WTC11 (cell line): ENCODE measurements around the gene TCEA2. TPM values are rescaled to one million over a fixed set of nuclear protein-coding genes. Genes with fewer than 3 reads are reported as not detected.

Source experiments
- ATAC-seq: fragments of 200-7000 bp; cut with Tn5 transposase; 2 replicates; pipeline ENCODE4 v1.10.0; 2021; ENCODE audit warnings: mild to moderate bottlenecking, moderate library complexity
- CTCF ChIA-PET: fragments of 300-600 bp; sonication (Branson Sonifier 250); formaldehyde crosslinking; loops from one replicate; lab custom pipeline; 2021; ENCODE audit warnings: antibody characterized with exemption; lab: Charles Lee
- POLR2A ChIA-PET: fragments of 350-600 bp; sonication (Branson Sonifier 250); formaldehyde crosslinking; loops from one replicate; lab custom pipeline; 2021; ENCODE audit warnings: antibody characterized with exemption; lab: Charles Lee
- DNase-seq: peaks from one replicate; pipeline ENCODE4 v3.0.0; 2021; ENCODE audit warnings: low spot score
- H3K27ac Mint-ChIP-seq: 2 replicates; pipeline ENCODE4 v1.8.0; 2021; ENCODE audit warnings: mixed read lengths
- H3K27me3 Mint-ChIP-seq: 2 replicates; pipeline ENCODE4 v1.8.0; 2021; ENCODE audit warnings: low read depth, mild to moderate bottlenecking, moderate library complexity, mixed read lengths
- H3K36me3 Mint-ChIP-seq: 2 replicates; pipeline ENCODE4 v1.8.0; 2021; ENCODE audit warnings: mixed read lengths
- H3K4me1 Mint-ChIP-seq: 2 replicates; pipeline ENCODE4 v1.8.0; 2022; ENCODE audit warnings: mixed read lengths
- H3K4me3 Mint-ChIP-seq: 2 replicates; pipeline ENCODE4 v1.8.0; 2021; ENCODE audit warnings: mild to moderate bottlenecking, moderate library complexity, mixed read lengths
- H3K9me3 Mint-ChIP-seq: 2 replicates; pipeline ENCODE4 v1.8.0; 2021; ENCODE audit warnings: mixed read lengths
- ATF1 ChIP-seq: sonication (generic); formaldehyde crosslinking; IDR thresholded peaks from 2 replicates; pipeline ENCODE4 v1.8.1; 2023; ENCODE audit warnings: mild to moderate bottlenecking, moderate library complexity, missing genetic modification reagents
- ATF2 ChIP-seq: sonication (generic); formaldehyde crosslinking; IDR thresholded peaks from 2 replicates; pipeline ENCODE4 v1.8.1; 2022; ENCODE audit warnings: low read depth, missing genetic modification reagents, borderline replicate concordance
- CREB1 ChIP-seq: sonication (generic); formaldehyde crosslinking; IDR thresholded peaks from 2 replicates; pipeline ENCODE4 v1.8.0; 2023; ENCODE audit warnings: mild to moderate bottlenecking, missing genetic modification reagents
- CREM ChIP-seq: sonication (generic); formaldehyde crosslinking; IDR thresholded peaks from 2 replicates; pipeline ENCODE4 v1.8.1; 2022; ENCODE audit warnings: mild to moderate bottlenecking, missing genetic modification reagents, moderate library complexity
- CTCF ChIP-seq: fragments of 200-600 bp; IDR thresholded peaks from 2 replicates; pipeline ENCODE4 v1.8.0; 2022; ENCODE audit warnings: antibody characterized with exemption
- ESRRA ChIP-seq: sonication (generic); formaldehyde crosslinking; IDR thresholded peaks from 2 replicates; pipeline ENCODE4 v1.8.1; 2022; ENCODE audit warnings: mild to moderate bottlenecking, missing genetic modification reagents, borderline replicate concordance
- FOXK1 ChIP-seq: sonication (generic); formaldehyde crosslinking; IDR thresholded peaks from 2 replicates; pipeline ENCODE4 v1.8.0; 2022; ENCODE audit warnings: mild to moderate bottlenecking, moderate library complexity, missing genetic modification reagents
- FOXP1 ChIP-seq: sonication (generic); formaldehyde crosslinking; IDR thresholded peaks from 2 replicates; pipeline ENCODE4 v1.8.0; 2022; ENCODE audit warnings: missing genetic modification reagents, mild to moderate bottlenecking, moderate library complexity, borderline replicate concordance
- GABPB1 ChIP-seq: sonication (generic); formaldehyde crosslinking; IDR thresholded peaks from 2 replicates; pipeline ENCODE4 v1.8.1; 2023; ENCODE audit warnings: mild to moderate bottlenecking, missing genetic modification reagents
- GRHL2 ChIP-seq: fragments of 250-450 bp; sonication (Bioruptor Pico); IDR thresholded peaks from 2 replicates; pipeline ENCODE4 v1.8.0; 2022; ENCODE audit warnings: mild to moderate bottlenecking, moderate library complexity; ENCODE audit not compliant: insufficient replicate concordance, severe bottlenecking
- HMGXB4 ChIP-seq: sonication (generic); formaldehyde crosslinking; IDR thresholded peaks from 2 replicates; pipeline ENCODE4 v1.8.1; 2023; ENCODE audit warnings: mild to moderate bottlenecking, moderate library complexity, missing genetic modification reagents
- JUN ChIP-seq: sonication (generic); formaldehyde crosslinking; IDR thresholded peaks from 2 replicates; pipeline ENCODE4 v1.8.0; 2023; ENCODE audit warnings: mild to moderate bottlenecking, missing genetic modification reagents
- KAT7 ChIP-seq: sonication (generic); formaldehyde crosslinking; IDR thresholded peaks from 2 replicates; pipeline ENCODE4 v1.8.1; 2023; ENCODE audit warnings: missing genetic modification reagents, mild to moderate bottlenecking, borderline replicate concordance
- NFATC4 ChIP-seq: fragments of 250-450 bp; sonication (Bioruptor Pico); IDR thresholded peaks from 2 replicates; pipeline ENCODE4 v1.9.0; 2021; ENCODE audit warnings: mild to moderate bottlenecking
- PREB ChIP-seq: sonication (generic); formaldehyde crosslinking; IDR thresholded peaks from 2 replicates; pipeline ENCODE4 v1.8.1; 2022; ENCODE audit warnings: mild to moderate bottlenecking, missing genetic modification reagents, moderate library complexity, borderline replicate concordance
- PRRX2 ChIP-seq: fragments of 250-450 bp; sonication (Bioruptor Pico); IDR thresholded peaks from 2 replicates; pipeline ENCODE4 v1.8.0; 2021; ENCODE audit warnings: mild to moderate bottlenecking
- SMAD3 ChIP-seq: sonication (generic); formaldehyde crosslinking; IDR thresholded peaks from 2 replicates; pipeline ENCODE4 v1.8.0; 2022; ENCODE audit warnings: missing genetic modification reagents, mild to moderate bottlenecking, borderline replicate concordance
- SOX15 ChIP-seq: fragments of 250-450 bp; sonication (Bioruptor Pico); IDR thresholded peaks from 2 replicates; pipeline ENCODE4 v1.9.0; 2021; ENCODE audit warnings: mild to moderate bottlenecking
- TEAD1 ChIP-seq: sonication (generic); formaldehyde crosslinking; IDR thresholded peaks from 2 replicates; pipeline ENCODE4 v1.8.0; 2022; ENCODE audit warnings: mild to moderate bottlenecking, missing genetic modification reagents
- ZNF138 ChIP-seq: sonication (generic); formaldehyde crosslinking; conservative IDR thresholded peaks from 2 replicates; pipeline ENCODE4 v1.8.1; 2022; ENCODE audit warnings: mild to moderate bottlenecking, moderate library complexity, missing genetic modification reagents
- ZNF263 ChIP-seq: sonication (generic); formaldehyde crosslinking; IDR thresholded peaks from 2 replicates; pipeline ENCODE4 v1.8.1; 2022; ENCODE audit warnings: low read depth, mild to moderate bottlenecking, moderate library complexity, missing genetic modification reagents
- ZNF416 ChIP-seq: fragments of 250-450 bp; sonication (Bioruptor Pico); IDR thresholded peaks from 2 replicates; pipeline ENCODE4 v1.9.0; 2021; ENCODE audit warnings: mild to moderate bottlenecking, inconsistent platforms
- ZNF423 ChIP-seq: fragments of 250-450 bp; sonication (Bioruptor Pico); IDR thresholded peaks from 2 replicates; pipeline ENCODE4 v2.1.2; 2022; ENCODE audit warnings: mild to moderate bottlenecking, moderate library complexity
- ZSCAN18 ChIP-seq: fragments of 250-450 bp; sonication (Bioruptor Pico); IDR thresholded peaks from 2 replicates; pipeline ENCODE4 v2.1.2; 2022; ENCODE audit warnings: mild to moderate bottlenecking, moderate library complexity
- total RNA-seq: library from RNA; stranded (reverse); gene quantifications from 3 replicates; pipeline ENCODE4 v1.2.3, GENCODE V29; 2021
- TF ChIP-seq, protein P1 (sequence below): sonication (generic); formaldehyde crosslinking; IDR thresholded peaks from 2 replicates; pipeline ENCODE4 v1.8.1; 2023; ENCODE audit warnings: mild to moderate bottlenecking, missing genetic modification reagents

TCEA2 gene
- total RNA-seq, 1 experiment from 2014 or later, result 55.8 TPM

DNA sequence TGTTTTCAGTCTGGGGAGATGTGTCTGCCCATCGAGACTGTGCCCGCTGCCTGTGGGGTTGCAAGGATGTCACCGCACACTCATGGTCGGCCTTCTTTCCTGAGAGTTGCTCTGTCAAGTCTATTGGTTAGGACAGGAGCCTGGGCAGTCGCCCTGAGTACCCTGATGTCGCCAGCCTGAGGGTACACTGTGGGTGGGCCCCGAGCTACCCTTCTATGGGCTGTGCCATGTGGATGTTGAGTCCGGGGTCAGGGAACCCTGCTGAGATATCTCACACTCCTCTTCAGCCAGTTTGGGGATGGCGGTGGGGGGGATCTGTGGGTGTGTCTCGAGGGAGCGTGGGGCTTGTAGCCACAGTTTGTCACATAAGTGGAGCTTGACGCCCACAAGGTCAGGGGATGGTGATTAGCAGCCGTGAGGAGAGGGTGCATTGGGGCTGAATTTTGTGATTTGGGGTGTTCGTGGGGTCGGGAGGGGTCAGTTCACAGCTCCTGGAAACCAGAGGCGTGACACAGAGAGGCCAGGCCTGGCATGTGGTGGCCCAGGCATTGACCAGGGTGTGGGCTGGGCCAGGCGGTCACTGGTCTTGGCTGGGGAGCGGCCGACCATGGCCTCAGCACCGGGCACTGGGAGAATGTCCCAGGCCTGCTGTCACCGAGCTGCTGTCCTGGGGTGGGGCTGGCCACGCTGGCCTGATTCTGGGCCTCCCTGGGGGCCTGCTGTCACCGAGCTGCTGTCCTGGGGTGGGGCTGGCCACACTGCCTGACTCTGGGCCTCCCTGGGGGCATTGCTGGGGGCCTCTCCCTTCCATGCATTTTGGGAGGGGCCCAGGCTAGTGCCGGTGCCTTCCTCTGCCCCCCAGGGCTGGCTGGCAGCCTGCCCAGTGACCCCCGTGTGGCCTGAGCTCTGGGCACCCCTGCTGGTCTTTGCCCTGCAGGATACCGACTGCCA, 46.0 kb downstream of the TCEA2 start:
- no peak overlapping the region for H3K27ac Mint-ChIP-seq
- peaks cover 2% of the 10 kb centered on the region for H3K4me1 Mint-ChIP-seq
- ChIA-PET CTCF (interaction anchor here (1.9 kb wide), 1 partner anchor 25 kb away, joined by 7 read pairs; the partner anchor contains the start of gene LKAAEAR1), POLR2A (no interaction called here)
- no peaks in the 10 kb centered on the region for H3K9me3 Mint-ChIP-seq
- H3K4me3 Mint-ChIP-seq, result no peak overlapping the region
- no peaks in the 10 kb centered on the region for H3K36me3 Mint-ChIP-seq
- H3K27me3 Mint-ChIP-seq, result peaks cover 2% of the 10 kb centered on the region
- DNase-seq (peak; percentile 7), ATAC-seq (no peak)
- TF ChIP-seq GRHL2 (CRISPR knock-in tag), result no peak
- no peak for TF ChIP-seq ZNF138
- no peak for TF ChIP-seq ZSCAN18 (CRISPR knock-in tag)
- no peak for TF ChIP-seq NFATC4 (CRISPR knock-in tag)
- TF ChIP-seq HMGXB4 (CRISPR knock-in tag), result no peak
- no peak for TF ChIP-seq PRRX2 (CRISPR knock-in tag)
- no peak for TF ChIP-seq ATF2 (CRISPR knock-in tag)
- TF ChIP-seq KAT7, result no peak
- no peak for TF ChIP-seq ZNF416 (CRISPR knock-in tag)
- TF ChIP-seq ATF1 (CRISPR knock-in tag), result no peak
- no peak for TF ChIP-seq CREB1 (CRISPR knock-in tag)

GRCh38 chr20:64109831-64110391, 46.9 kb downstream of the TCEA2 start:
- Mint-ChIP-seq H3K4me1 (no peaks in the 10 kb centered on the region), H3K9me3 (no peaks in the 10 kb centered on the region), H3K4me3 (no peak overlapping the region), H3K36me3 (no peaks in the 10 kb centered on the region), H3K27me3 (no peaks in the 10 kb centered on the region), H3K27ac (no peak overlapping the region)
- DNase-seq (peak; percentile 10), ATAC-seq (no peak)
- CTCF ChIA-PET, result interaction anchor here (1.9 to 2.4 kb wide), 2 partner anchors 10 to 26 kb away, joined by 7 to 10 read pairs; partner anchors contain the start of gene LKAAEAR1
- POLR2A ChIA-PET, result no interaction called here
- TF ChIP-seq FOXK1 (CRISPR knock-in tag), result no peak
- TF ChIP-seq ZNF263 (CRISPR knock-in tag), result no peak
- TF ChIP-seq, protein P1, sequence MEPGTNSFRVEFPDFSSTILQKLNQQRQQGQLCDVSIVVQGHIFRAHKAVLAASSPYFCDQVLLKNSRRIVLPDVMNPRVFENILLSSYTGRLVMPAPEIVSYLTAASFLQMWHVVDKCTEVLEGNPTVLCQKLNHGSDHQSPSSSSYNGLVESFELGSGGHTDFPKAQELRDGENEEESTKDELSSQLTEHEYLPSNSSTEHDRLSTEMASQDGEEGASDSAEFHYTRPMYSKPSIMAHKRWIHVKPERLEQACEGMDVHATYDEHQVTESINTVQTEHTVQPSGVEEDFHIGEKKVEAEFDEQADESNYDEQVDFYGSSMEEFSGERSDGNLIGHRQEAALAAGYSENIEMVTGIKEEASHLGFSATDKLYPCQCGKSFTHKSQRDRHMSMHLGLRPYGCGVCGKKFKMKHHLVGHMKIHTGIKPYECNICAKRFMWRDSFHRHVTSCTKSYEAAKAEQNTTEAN (CRISPR knock-in tag), result no peak
- TF ChIP-seq FOXP1 (CRISPR knock-in tag), result no peak
- no peak for TF ChIP-seq SOX15 (CRISPR knock-in tag)
- no peak for TF ChIP-seq CTCF
- no peak for TF ChIP-seq SMAD3
- no peak for TF ChIP-seq CREM (CRISPR knock-in tag)
- TF ChIP-seq TEAD1 (CRISPR knock-in tag), result no peak
- TF ChIP-seq ESRRA (CRISPR knock-in tag), result no peak
- TF ChIP-seq ZNF423 (CRISPR knock-in tag), result no peak
- no peak for TF ChIP-seq JUN (CRISPR knock-in tag)
- no peak for TF ChIP-seq PREB (CRISPR knock-in tag)
- TF ChIP-seq GABPB1, result no peak
- TF ChIP-seq CREB1 (CRISPR knock-in tag), result no peak
